Stimulated activated naive CD4-positive, alpha-beta T cell treated with Interleukin-2 at 50 U/mL for 16 hours (primary cell): Measurements from ENCODE around the gene CFAP221.

Source experiments
- DNase-seq: peaks from one replicate; lab custom pipeline; 2025; lab: John Stamatoyannopoulos, UW

CFAP221 gene

GRCh38 chr2:119645173-119645855 lies 101.1 kb downstream of the CFAP221 start:
- DNase-seq, result no peak

GRCh38 chr2:119646149-119646548 lies 101.9 kb downstream of the CFAP221 start:
- no peak for DNase-seq

GRCh38 chr2:119647440-119648169 lies 103.4 kb downstream of the CFAP221 start:
- DNase-seq, result no peak

- DNase-seq, result no peak
Measured at GRCh38 chr2:119649364-119649917, 105.2 kb downstream of the CFAP221 start.

- no peak for DNase-seq
Measured at GRCh38 chr2:119650206-119650605, 106.0 kb downstream of the CFAP221 start.

- no peak for DNase-seq
Measured at GRCh38 chr2:119650846-119651370, 106.7 kb downstream of the CFAP221 start.

- DNase-seq, result no peak
Measured at GRCh38 chr2:119657466-119658145, 113.4 kb downstream of the CFAP221 start.

- peak; percentile 8 for DNase-seq
Measured at GRCh38 chr2:119659601-119660342, 115.5 kb downstream of the CFAP221 start.

GRCh38 chr2:119660343-119660658 lies 116.1 kb downstream of the CFAP221 start:
- no peak for DNase-seq

GRCh38 chr2:119662297-119662696 lies 118.0 kb downstream of the CFAP221 start:
- no peak for DNase-seq

GRCh38 chr2:119668546-119668945 lies 124.3 kb downstream of the CFAP221 start:
- no peak for DNase-seq

GRCh38 chr2:119671016-119671415 lies 126.8 kb downstream of the CFAP221 start:
- no peak for DNase-seq

- no peak for DNase-seq
Measured at GRCh38 chr2:119671752-119672151, 127.5 kb downstream of the CFAP221 start.

GRCh38 chr2:119672161-119672862 lies 128.1 kb downstream of the CFAP221 start:
- no peak for DNase-seq

GRCh38 chr2:119673796-119674195 lies 129.5 kb downstream of the CFAP221 start:
- DNase-seq, result no peak

- no peak for DNase-seq
Measured at GRCh38 chr2:119674711-119675500, 130.7 kb downstream of the CFAP221 start.

- DNase-seq, result peak; percentile 23
Measured at GRCh38 chr2:119678021-119678656, 133.9 kb downstream of the CFAP221 start.

- DNase-seq, result no peak
Measured at GRCh38 chr2:119679526-119679837, 135.2 kb downstream of the CFAP221 start.

- DNase-seq, result no peak
Measured at GRCh38 chr2:119679846-119680245, 135.6 kb downstream of the CFAP221 start.
